Retina (tissue), 1 donor: ENCODE results near the gene TFCP2L1.

Experiments
- DNase-seq: peaks from one replicate; pipeline ENCODE4 v3.0.0-alpha.2; 2016

Gene TFCP2L1

GRCh38 chr2:121266543-121267106 lies 18.4 kb downstream of the TFCP2L1 start:
- DNase-seq, result no peak

DNA sequence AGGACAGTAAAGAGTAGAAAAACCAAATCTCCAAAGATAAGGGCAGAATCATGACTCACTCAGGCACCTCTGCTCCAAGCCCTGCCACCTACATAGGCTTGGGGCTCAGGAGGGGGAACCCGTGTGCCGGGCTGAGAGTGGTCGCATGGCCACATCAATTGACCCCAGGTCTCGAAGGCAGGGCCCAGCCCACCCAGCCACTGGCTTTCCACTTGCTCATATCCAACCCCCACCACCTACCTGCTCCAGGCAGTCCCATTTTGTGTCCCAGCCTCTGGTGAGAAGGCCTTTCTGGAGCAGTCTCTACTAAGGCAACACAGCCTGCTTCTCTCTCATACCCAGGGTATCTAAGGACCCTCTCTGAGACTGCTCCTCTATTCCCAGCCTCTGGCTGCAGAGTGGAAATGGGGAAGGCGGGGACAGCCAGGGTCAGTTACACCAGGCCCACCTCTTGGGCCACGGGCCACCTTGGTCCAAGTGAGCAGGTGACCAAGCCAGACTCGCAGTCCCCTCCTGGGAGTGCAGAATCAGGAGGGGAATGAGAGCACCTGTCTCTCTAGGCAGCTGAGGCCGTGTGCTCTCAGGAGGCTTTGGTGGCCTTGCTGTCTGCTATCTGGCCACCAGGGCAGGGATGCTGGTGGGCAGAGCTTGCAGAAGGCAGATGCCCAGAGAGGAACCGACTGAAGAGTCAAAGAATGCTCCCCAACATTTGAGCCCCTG lies 20.8 kb downstream of the TFCP2L1 start:
- DNase-seq, result no peak

- DNase-seq, result no peak
Measured at GRCh38 chr2:121260370-121261154, 24.4 kb downstream of the TFCP2L1 start.

- DNase-seq, result no peak
Measured at GRCh38 chr2:121258051-121258450, 27.0 kb downstream of the TFCP2L1 start.

- DNase-seq, result no peak
Measured at GRCh38 chr2:121257480-121257840, 27.5 kb downstream of the TFCP2L1 start.

DNA sequence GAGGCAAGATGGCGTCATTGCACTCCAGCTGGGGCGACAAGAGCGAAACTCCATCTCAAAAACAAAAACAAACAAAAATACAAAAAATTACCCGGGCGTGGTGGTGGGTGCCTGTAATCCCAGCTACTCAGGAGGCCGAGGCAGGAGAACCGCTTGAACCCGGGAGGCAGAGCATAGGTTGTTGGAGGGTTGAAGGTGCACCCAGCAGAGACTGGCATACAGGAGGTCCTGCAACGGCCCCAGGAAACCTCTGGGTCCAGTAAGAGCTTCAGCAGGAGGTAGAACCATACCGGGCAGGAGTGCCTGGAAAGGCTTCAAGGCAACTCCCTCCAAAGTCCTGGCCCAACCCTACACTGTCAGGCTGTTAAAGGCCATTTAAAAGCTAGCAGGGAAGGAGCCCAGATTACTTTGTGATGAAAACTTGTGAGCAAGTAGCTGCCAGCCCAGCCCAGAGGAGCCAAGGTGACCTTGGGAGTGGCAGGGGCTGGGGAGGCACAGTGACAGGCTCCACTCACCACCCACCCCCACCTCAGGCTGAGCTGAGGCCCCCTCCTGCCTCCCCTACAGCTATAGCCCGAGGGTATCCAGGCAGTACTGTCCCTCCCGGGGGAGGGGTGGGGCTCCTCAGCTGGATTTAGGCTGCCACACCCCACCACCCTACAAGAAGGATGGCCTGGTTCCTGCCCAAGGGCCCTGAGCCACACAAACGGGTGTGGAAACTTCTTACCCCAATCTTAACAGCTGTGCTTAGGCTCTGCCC lies 28.1 kb downstream of the TFCP2L1 start:
- DNase-seq, result no peak

DNA sequence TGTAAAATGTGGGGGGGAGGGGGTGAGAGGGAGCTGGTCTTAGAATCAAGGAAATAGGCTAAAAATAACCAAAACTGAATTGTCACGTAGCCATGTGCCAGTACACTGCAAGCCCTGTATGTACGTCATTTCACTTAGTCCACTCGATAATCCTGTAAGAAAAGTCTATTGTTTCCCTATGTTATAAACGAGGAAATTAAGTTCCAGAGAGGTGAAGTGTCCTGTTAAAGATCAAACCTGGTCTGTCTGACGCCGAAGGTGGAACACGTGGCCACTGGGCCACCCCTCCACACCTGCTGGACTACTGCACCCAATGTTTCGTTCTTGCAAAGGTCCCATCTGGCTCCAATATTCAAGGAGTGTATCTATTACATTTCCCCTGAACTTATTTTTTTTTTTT lies 29.6 kb downstream of the TFCP2L1 start:
- no peak for DNase-seq

DNA sequence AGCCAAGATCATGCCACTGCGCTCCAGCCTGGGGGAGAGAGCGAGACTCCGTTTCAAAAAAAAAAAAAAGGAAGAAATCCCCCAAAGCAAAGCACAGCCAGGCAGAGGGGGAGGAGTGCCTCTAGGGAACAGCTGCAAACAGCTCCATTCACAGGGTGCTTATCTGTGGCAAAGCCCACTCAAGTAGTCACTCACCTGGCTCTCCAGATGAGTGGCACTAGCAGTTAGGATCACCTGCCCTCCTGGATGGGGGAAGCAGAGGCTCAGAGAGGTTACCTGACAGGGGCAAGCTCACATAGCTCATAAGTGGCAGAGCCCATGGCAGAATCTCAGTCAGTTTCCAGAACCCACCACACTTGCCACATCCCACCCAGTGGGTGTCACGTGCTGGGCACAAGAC lies 30.3 kb downstream of the TFCP2L1 start:
- DNase-seq, result no peak

DNA sequence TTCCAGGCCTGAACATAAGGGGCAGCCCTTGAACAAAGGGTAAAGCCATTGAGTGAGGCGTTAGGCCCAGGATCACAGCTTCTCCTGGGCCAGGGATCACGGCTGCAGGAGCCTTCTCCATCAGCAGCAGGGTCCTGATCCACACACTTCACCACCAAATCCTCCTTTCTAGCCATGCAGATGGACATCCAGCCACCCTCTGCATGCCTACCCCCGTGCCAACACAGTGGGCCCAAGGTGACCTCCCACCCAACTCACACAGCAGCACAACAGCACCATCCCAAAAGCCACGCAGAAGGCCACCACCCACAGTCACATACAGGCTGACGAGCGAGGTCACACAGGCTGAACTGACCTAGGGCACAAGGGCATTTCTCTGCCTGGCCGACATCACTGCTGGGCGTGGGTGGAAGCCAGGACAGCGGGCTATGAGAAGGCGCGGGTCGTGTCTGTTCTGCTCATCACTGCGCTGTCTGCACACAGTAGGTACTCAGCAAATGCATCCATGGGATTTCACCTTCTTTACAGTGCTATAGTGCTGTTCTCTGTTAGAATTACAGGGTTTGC lies 31.2 kb downstream of the TFCP2L1 start:
- DNase-seq, result no peak

- no peak for DNase-seq
Measured at GRCh38 chr2:121253021-121253673, 31.9 kb downstream of the TFCP2L1 start.

DNA sequence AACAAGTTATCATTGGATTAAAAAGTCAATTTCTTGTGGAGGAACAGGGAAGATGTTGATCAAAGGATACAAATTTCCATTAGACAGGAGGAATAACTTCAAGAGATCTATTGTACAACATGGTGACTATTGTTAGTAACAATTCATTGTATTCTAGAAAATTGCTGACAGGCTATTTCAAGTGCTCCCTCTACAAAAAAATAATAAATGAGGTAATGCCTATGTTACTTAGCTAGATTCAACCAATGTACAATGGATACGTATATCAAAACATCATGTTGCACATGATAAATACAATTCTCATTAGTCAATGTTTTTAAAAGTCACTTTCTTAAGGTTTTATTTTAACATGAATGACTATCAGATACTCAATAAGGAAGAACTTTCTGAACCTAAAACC lies 33.5 kb downstream of the TFCP2L1 start:
- no peak for DNase-seq

- no peak for DNase-seq
Measured at GRCh38 chr2:121248766-121249343, 36.1 kb downstream of the TFCP2L1 start.

DNA sequence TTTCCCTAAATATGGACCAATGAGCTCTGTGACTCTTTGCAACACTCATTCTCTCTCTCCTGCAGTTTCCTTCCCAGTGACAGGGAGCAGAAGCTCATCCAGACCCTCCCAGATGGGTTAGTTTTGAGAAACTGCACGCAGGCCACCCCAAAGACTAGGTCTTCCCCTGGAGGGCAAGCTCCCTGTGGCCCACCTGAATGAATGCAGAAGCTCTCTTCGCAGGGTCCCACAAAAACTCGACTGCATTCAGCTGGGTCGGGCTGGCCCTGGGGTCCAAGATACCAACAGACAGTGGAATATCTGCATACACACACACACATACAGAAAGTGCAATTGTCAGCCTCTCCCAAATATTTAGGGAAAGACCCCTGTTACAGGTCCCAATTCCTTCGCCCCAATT lies 37.0 kb downstream of the TFCP2L1 start:
- no peak for DNase-seq

- no peak for DNase-seq
Measured at GRCh38 chr2:121247534-121247933, 37.5 kb downstream of the TFCP2L1 start.

DNA sequence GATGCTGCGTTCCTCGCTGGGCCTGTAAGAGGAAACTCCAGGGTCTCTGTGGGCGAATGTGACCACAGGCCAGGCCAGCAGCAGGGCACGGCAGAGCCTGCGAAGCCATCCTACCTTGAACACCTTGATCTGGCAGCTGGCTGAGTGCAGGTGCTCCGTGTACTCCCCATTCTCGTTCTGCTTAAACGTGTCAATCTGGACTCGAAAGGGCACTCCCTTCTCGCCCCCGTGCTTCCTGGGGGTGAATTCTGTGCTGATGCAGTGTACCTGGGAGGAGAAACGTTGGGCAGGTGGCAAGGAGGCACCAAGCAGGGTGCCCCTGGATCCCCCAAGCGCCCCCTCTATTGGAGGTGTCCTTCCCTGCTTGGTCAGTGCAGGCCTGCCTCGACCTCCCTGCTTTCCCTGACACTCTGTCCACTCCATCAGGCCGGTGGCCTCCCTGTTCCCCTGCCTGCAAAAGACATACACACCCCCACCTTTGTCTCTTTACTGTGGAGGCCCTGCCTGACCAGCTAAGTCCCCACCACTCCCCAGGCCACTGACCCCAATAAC lies 38.2 kb downstream of the TFCP2L1 start:
- DNase-seq, result no peak

GRCh38 chr2:121245913-121246312 lies 39.1 kb downstream of the TFCP2L1 start:
- no peak for DNase-seq

DNA sequence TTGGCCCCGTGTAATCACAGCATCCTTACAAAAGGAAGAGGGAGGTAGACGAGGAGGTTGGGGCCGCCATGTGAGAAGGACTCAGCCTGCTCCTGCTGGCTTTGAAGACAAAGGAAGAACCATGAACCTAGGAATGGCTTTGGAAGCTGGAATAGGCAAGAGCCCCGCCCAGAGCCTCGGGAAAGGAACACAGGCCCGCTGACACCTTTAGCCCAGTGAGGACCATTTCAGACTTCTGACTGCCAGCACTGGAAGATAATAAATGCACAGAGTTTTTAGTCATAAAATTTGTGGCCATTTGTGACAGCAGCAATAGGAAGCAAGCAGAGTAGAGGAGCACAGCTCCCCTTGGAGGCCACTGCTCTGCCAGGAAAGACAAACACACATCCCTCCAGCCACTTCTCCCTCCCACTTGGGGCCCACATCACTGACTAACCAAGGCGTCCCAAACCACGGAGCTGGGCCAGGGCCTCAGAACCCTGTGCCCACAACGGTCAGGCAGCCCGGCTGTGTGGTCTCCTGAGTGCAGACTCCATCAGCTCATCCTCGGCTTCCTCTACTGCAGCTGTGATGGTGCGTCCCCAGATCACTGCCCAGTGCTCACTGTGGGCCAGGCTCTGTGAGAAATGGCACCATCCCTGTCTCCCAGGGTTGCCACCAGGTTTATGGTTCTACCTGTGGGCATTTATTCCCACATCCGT lies 39.7 kb downstream of the TFCP2L1 start:
- DNase-seq, result no peak

- DNase-seq, result no peak
Measured at GRCh38 chr2:121244616-121245015, 40.4 kb downstream of the TFCP2L1 start.

- DNase-seq, result no peak
Measured at GRCh38 chr2:121243821-121244460, 41.1 kb downstream of the TFCP2L1 start.

GRCh38 chr2:121242976-121243375 lies 42.0 kb downstream of the TFCP2L1 start:
- no peak for DNase-seq
